GM12865 (cell line): ENCODE measurements around the gene CSNK1G2.

Experiments used
- DNase-seq: peaks from one replicate; pipeline ENCODE4 v3.0.0; 2010; ENCODE audit warnings: low read depth
- H3K4me3 ChIP-seq: 2 replicates; pipeline ENCODE4 v1.5.1; 2011; ENCODE audit warnings: mild to moderate bottlenecking, low read depth, low read length, control low read depth
- CTCF ChIP-seq: IDR thresholded peaks from 2 replicates; pipeline ENCODE4 v1.5.1; 2011; ENCODE audit warnings: low read length, control low read depth, low read depth, inconsistent platforms; ENCODE audit not compliant: insufficient read depth; ENCODE audit errors: missing control alignments

CSNK1G2 gene

GRCh38 chr19:1970806-1971502 is 30.0 kb downstream of the CSNK1G2 start:
- DNase-seq: no peak
- H3K4me3 ChIP-seq: no peak overlapping the region
- TF ChIP-seq CTCF: no peak

GRCh38 chr19:1974381-1975161 is 33.6 kb downstream of the CSNK1G2 start:
- H3K4me3 ChIP-seq: no peak overlapping the region
- no peak for TF ChIP-seq CTCF

GRCh38 chr19:1975162-1975480 is 34.1 kb downstream of the CSNK1G2 start:
- DNase-seq: no peak
- no peak overlapping the region for H3K4me3 ChIP-seq
- TF ChIP-seq CTCF: no peak

More at GRCh38 chr19:1974381-1975161, 33.6 kb downstream of the CSNK1G2 start:
- DNase-seq: no peak

GRCh38 chr19:1977120-1977519 is 36.1 kb downstream of the CSNK1G2 start:
- no peak for TF ChIP-seq CTCF
- no peak for DNase-seq
- H3K4me3 ChIP-seq: no peak overlapping the region

GRCh38 chr19:1978346-1978894 is 37.4 kb downstream of the CSNK1G2 start:
- TF ChIP-seq CTCF: no peak
- H3K4me3 ChIP-seq: no peak overlapping the region
- no peak for DNase-seq

- no peak overlapping the region for H3K4me3 ChIP-seq
- no peak for TF ChIP-seq CTCF
- DNase-seq: no peak
Measured at GRCh38 chr19:1979017-1979416, 38.0 kb downstream of the CSNK1G2 start.
